ENCODE data around the gene MRPL54.

- TF ChIP-seq POLR2AphosphoS5 (IDR thresholded peaks at IDR 0.05; ENCODE audit: low read depth, low read length): no peak
- TF ChIP-seq POLR2A (IDR thresholded peaks at IDR 0.05; ENCODE audit: low read depth, low read length): no peak
Observed at GRCh38 chr19:3716147-3716668, 46.3 kb upstream of the MRPL54 start.
